Measurements from ENCODE around the gene TANGO2.

The TANGO2 gene

DNA sequence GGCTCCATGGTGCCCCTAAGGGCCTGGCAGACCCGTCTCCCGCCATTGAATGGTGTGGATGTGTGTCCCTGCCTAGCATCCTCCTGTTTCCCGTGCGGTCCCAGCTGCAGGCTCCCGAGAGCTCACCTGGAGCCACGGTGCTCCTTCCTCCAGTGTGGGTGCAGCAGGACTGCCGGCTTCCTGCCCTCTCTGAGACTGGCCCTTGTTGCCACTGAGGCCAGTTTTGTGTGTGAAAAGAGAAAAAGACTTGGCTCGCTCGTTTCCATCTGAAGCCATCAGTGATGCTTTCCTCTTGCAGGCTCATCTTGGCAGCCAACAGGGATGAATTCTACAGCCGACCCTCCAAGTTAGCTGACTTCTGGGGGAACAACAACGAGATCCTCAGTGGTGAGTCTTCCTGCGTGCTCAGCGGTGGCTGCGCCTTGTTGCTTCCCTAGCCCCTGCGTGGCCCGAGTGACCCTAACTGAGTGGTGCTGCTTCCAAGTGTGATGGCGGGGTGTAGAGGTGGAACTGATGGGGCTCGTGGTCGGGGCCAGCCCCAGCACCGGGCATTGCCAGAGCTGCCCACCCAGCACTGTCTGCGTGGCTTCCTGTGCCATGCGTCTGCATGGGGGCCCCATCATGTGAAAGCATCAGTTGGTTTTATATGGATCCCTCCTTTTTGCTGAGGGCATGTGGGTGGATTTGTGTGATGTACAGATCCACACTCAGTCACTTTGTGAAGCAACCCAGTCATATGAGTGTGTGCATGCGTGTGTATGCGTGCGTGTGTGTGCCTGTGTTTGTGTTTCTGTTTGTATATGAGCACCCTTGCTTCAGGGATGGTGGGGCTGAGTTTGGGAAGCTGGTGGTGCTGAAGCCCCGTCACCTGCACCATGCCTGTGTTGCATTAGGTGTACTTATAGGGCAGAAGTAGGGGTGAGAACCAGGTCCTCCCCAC is 22.4 kb downstream of the TANGO2 start:
- no peak for DNase-seq (ENCODE audit: low read depth in 2 of 2)

GRCh38 chr22:20043997-20044342 is 23.1 kb downstream of the TANGO2 start:
- no peak for DNase-seq (ENCODE audit: low read depth in 2 of 2)

GRCh38 chr22:20044495-20045151 is 23.7 kb downstream of the TANGO2 start:
- DNase-seq (ENCODE audit: low read depth in 2 of 2), result no peak

GRCh38 chr22:20046730-20047129 is 25.8 kb downstream of the TANGO2 start:
- no peak for DNase-seq (ENCODE audit: low read depth in 2 of 2)

- DNase-seq (ENCODE audit: low read depth in 2 of 2), result no peak
Measured at GRCh38 chr22:20051927-20052308, 31.0 kb downstream of the TANGO2 start.

GRCh38 chr22:20052309-20053259 is 31.7 kb downstream of the TANGO2 start:
- no peak for DNase-seq (ENCODE audit: low read depth in 2 of 2)

DNA sequence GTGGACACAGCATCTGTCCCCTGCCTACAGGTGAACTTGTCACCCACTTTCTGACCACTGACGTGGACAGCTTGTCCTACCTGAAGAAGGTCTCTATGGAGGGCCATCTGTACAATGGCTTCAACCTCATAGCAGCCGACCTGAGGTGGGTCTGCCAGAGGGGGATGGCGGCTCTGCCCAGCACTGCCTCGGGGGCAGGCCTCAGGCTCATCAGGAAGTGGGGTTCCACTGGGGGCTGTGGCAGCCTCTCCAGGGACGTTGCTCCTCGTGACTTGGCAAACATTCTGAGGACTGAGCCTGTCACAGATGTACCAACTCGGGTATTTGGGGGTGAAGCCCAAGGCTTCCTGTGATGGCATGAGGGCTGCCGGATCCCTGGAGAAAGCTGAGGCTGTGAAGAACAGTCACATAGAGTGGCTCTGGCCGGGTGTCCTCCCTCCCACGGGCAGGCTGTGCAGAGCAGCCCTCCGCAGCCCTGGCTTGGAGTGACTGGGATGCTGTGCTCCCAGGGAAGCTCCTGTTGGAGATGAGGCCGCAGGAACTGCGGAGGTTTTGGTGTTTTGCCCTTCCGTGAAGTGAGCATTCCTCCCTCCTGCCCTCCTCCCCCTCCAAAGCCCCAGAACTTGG is 32.6 kb downstream of the TANGO2 start:
- DNase-seq (ENCODE audit: low read depth in 2 of 2), result no peak

DNA sequence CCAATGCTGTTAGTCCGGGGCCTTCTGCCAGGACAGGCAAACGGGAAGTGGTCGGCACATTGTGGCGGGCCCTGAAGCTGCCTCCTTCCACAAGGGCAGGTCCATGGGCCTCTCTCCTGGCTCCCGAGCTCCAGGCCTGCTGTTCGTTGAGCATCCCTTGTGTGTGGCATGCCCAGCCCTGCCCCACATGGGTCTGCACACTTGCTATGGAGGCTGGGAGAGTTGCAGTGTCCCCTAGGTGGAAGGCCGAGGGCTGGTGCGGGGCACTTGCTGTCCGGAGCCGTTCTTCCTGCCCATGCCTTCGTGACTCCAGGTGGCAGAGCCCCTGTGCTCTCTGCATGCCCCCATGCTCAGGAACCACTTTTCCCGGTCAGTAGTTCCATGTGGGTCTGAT is 33.1 kb downstream of the TANGO2 start:
- no peak for DNase-seq (ENCODE audit: low read depth in 2 of 2)

DNA sequence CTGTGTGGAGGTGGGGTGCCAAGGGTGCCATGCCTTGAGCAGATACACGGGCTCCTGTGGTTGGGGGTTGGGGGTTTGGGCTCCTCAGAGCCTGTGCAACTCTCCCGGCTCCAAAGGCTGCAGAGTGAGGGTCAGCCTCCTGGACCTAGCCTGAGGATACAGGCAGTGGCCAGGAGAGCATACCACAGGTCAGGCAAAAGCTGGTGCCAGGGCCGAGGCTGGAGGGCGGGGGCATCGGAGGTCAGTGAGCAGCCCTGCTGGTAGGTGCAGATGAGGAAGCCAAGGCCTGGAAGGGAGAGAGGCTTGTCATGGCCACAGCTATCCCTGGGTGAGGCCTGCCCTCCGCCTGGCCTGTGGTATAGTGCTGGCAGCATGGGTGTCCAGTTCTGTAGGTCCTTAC is 33.6 kb downstream of the TANGO2 start:
- no peak for DNase-seq (ENCODE audit: low read depth in 2 of 2)

DNA sequence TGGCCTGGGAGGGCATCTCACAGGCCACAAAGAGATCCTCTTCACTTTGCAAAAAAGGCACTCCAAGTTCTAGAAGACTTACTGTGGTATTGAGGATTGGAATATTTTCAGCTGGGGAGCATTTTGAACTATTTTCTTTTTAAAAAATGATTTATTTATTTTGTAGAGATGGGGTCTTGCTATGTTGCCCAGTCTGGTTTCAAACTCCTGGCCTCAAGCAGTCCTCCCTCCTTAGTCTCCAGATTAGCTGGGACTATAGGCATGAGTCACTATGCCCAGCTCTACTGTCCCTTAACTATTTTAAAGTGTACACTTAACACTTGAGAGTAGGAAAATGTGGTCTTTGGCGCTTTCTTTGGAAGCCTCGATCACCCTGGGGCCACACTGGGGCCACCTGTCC is 34.2 kb downstream of the TANGO2 start:
- DNase-seq (ENCODE audit: low read depth in 2 of 2), result no peak

GRCh38 chr22:20055654-20056053 is 34.7 kb downstream of the TANGO2 start:
- no peak for DNase-seq (ENCODE audit: low read depth in 2 of 2)

- DNase-seq (ENCODE audit: low read depth in 2 of 2), result no peak
Measured at GRCh38 chr22:20056161-20056560, 35.3 kb downstream of the TANGO2 start.

DNA sequence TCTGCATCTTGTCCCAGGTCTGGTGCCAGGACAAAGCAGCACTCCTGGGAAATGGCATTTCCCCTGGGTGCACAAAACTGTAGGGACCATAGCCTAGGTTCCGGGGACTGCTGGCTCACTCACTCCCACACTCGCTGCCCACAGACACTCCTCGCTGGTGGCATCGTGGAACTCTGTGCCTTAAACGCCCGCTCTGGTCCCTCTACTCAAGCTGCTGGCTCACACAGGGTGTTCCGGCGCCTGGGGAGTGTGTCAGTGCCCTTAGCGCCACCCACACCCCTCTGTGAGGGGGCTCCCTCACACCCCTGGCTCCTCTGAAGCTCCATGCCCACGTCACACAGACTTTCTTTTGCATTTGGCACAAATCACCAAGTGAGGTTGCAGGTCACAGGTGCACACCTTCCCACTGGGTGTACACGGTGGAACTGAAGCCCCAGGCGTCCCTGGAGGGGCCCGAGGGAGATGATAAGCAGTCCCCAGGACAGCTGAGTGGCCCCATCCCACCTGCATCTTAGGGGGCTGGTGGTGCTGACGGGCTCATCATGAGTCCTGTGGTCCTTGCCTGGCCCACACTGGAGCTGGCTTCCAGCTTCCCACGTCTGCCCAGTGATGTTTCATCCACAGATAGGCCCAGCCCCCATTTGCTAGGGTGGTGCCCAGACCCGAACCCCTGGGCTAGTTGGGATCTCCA is 35.9 kb downstream of the TANGO2 start:
- DNase-seq (ENCODE audit: low read depth in 2 of 2), result no peak

DNA sequence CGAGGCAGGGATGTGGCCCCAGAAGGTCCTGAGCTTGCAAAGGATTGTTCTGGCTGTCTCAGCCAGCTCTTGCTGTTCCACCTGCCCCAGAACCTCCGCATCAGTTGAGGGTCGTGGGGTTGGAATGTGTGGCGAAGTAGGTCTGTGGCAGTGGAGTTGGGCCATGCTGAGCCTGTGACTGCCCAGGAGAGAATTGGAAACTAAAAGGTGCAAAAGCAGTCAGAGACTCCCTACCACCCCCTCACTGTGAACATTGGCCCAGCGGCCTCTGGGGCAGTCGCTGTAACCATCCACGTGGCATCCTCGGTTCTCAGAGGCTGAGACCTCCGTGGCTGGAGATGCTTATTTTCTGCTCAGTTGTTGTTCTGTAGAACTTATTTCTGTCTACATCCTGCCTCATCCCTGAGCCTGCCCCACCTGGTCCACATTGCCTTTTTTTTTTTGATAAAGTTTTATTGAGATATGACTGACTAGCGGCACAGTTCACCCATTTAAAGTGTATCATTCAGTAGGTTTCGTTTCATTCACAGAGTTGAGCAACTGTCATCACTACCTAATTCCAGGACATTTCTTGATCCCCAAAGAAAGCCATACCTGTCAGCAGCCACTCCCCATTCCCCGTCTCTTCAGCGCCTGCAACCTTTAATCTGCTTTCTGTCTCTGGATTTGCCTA is 36.8 kb downstream of the TANGO2 start:
- DNase-seq (ENCODE audit: low read depth in 2 of 2), result no peak

GRCh38 chr22:20058989-20059770 is 38.3 kb downstream of the TANGO2 start:
- no peak for DNase-seq (ENCODE audit: low read depth in 2 of 2)

- no peak for DNase-seq (ENCODE audit: low read depth in 2 of 2)
Measured at GRCh38 chr22:20060700-20061480, 40.0 kb downstream of the TANGO2 start.

DNA sequence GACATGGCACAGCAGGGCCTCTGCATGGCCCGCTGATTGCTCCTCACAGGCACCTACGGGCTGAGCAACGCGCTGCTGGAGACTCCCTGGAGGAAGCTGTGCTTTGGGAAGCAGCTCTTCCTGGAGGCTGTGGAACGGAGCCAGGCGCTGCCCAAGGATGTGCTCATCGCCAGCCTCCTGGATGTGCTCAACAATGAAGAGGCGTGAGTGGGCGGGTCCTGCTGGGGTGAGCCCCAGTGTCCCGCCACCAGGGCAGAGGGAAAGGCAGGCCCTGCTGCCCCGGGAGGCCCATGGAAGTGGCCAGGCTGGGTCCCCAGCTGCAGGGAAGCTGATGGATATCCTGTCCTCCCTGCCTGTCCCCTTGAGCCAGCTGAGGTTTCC is 40.6 kb downstream of the TANGO2 start:
- no peak for DNase-seq (ENCODE audit: low read depth in 2 of 2)

DNA sequence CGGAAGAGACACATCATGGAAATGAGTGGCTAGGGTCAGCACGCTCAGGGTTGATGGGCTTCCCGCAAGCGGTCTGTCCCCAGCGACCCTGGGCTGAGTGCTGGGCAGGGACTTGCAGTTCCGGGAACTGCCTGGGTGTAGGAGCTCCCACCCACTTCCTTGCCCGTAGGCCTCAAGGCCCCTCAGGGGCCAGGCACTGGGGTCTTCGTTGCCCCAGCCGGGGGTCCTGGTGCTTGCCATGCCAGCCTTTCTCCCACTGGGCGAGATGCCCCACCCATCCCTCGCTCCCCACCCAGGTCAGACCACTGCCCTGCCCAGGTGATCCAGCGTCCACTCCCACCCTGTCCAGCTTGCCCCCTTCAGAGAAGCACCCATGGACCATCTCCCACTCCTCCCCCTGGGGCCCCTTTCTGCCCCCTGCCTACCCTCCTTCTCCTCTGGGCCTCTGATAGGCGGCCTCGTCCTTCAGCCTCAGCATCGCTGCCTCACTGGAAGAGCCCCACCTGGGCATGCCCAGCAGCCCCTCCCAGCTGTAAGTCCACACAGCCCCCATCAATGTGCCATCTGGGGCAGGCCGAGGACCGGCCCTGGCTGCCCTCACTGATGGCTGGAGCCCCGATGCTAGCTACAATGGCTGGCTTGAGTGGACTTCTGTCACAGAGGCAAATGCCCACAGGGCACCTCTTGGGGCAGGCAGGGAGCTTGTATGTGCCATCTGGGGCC is 41.3 kb downstream of the TANGO2 start:
- no peak for DNase-seq (ENCODE audit: low read depth in 2 of 2)

GRCh38 chr22:20062766-20063083 is 41.8 kb downstream of the TANGO2 start:
- no peak for DNase-seq (ENCODE audit: low read depth in 2 of 2)
